ENCODE results near the gene CCDC57. TPM values are rescaled to one million over a fixed set of nuclear protein-coding genes. Genes with fewer than 3 reads are reported as not detected.

Gene CCDC57
- total RNA-seq, 4 donors from 2014 or later: 14.8 to 32.0 (median 21.9) TPM

GRCh38 chr17:82228842-82229697 lies 16.4 kb upstream of the CCDC57 start, which contains the start of gene SLC16A3:
Gene SLC16A3, plus strand, starts transcription at chr17:82229042. Its CDS starts 6,967 bp downstream, at chr17:82236009.
- ATAC-seq (ENCODE audit: low FRiP score) (peak; percentile 15), DNase-seq (ENCODE audit: low spot score) (no peak)
- TF ChIP-seq CTCF (IDR thresholded peaks at IDR 0.05): no peak

- TF ChIP-seq CTCF (IDR thresholded peaks at IDR 0.05): no peak
These were observed 15.7 kb upstream of the CCDC57 start for GRCh38 chr17:82228278-82228841.

GRCh38 chr17:82227629-82228277 lies 15.1 kb upstream of the CCDC57 start:
- no peak for TF ChIP-seq CTCF (IDR thresholded peaks at IDR 0.05)
- ATAC-seq (ENCODE audit: low FRiP score): no peak
- DNase-seq (ENCODE audit: low spot score): no peak

More at GRCh38 chr17:82228278-82228841, 15.7 kb upstream of the CCDC57 start:
- ATAC-seq (ENCODE audit: low FRiP score) (no peak), DNase-seq (ENCODE audit: low spot score) (no peak)

- DNase-seq (ENCODE audit: low spot score): no peak
- no peak for TF ChIP-seq CTCF (IDR thresholded peaks at IDR 0.05)
- no peak for ATAC-seq (ENCODE audit: low FRiP score)
These were observed 14.4 kb upstream of the CCDC57 start for GRCh38 chr17:82226809-82227628.

- no peak for TF ChIP-seq CTCF (IDR thresholded peaks at IDR 0.05)
- no peak for ATAC-seq (ENCODE audit: low FRiP score)
- no peak for DNase-seq (ENCODE audit: low spot score)
These were observed 13.6 kb upstream of the CCDC57 start for GRCh38 chr17:82226146-82226808.

- no peak for ATAC-seq (ENCODE audit: low FRiP score)
- DNase-seq (ENCODE audit: low spot score): no peak
- no peak for TF ChIP-seq CTCF (IDR thresholded peaks at IDR 0.05)
These were observed 12.9 kb upstream of the CCDC57 start for GRCh38 chr17:82225368-82226029.
